Osteocyte (in vitro differentiated cells): ENCODE results near the gene SNX24. TPM values are rescaled to one million over a fixed set of nuclear protein-coding genes. Genes with fewer than 3 reads are reported as not detected.

Source experiments
- DNase-seq: peaks from one replicate; pipeline ENCODE4 v3.0.0; 2021; ENCODE audit warnings: mixed read lengths; ENCODE audit not compliant: unreplicated experiment; ENCODE audit errors: extremely low spot score
- H3K27ac Mint-ChIP-seq: one replicate; pipeline ENCODE4 v1.8.0; 2021; ENCODE audit warnings: mild to moderate bottlenecking, mixed read lengths; ENCODE audit not compliant: unreplicated experiment
- H3K27me3 Mint-ChIP-seq: one replicate; pipeline ENCODE4 v1.8.0; 2021; ENCODE audit warnings: mixed read lengths; ENCODE audit not compliant: unreplicated experiment
- H3K36me3 Mint-ChIP-seq: one replicate; pipeline ENCODE4 v1.8.0; 2021; ENCODE audit warnings: mixed read lengths; ENCODE audit not compliant: unreplicated experiment
- H3K4me1 Mint-ChIP-seq: one replicate; pipeline ENCODE4 v1.8.0; 2021; ENCODE audit warnings: mixed read lengths; ENCODE audit not compliant: unreplicated experiment
- H3K4me3 Mint-ChIP-seq: one replicate; pipeline ENCODE4 v1.8.0; 2021; ENCODE audit warnings: mild to moderate bottlenecking, moderate library complexity, mixed read lengths; ENCODE audit not compliant: unreplicated experiment
- H3K9me3 Mint-ChIP-seq: one replicate; pipeline ENCODE4 v1.8.0; 2021; ENCODE audit warnings: mixed read lengths; ENCODE audit not compliant: unreplicated experiment
- total RNA-seq: library from RNA; stranded (reverse); gene quantifications from 2 replicates; pipeline ENCODE4 v1.2.1, GENCODE V29; 2021
- TF ChIP-seq, protein P1 (sequence below): fragments of 200-600 bp; sonication (generic); IDR thresholded peaks from 2 replicates; pipeline ENCODE4 v1.5.0; 2021; ENCODE audit warnings: antibody characterized with exemption, mild to moderate bottlenecking, moderate library complexity

SNX24 gene
- total RNA-seq, 1 donor from 2014 or later = 7.0 TPM

- TF ChIP-seq, protein P1, sequence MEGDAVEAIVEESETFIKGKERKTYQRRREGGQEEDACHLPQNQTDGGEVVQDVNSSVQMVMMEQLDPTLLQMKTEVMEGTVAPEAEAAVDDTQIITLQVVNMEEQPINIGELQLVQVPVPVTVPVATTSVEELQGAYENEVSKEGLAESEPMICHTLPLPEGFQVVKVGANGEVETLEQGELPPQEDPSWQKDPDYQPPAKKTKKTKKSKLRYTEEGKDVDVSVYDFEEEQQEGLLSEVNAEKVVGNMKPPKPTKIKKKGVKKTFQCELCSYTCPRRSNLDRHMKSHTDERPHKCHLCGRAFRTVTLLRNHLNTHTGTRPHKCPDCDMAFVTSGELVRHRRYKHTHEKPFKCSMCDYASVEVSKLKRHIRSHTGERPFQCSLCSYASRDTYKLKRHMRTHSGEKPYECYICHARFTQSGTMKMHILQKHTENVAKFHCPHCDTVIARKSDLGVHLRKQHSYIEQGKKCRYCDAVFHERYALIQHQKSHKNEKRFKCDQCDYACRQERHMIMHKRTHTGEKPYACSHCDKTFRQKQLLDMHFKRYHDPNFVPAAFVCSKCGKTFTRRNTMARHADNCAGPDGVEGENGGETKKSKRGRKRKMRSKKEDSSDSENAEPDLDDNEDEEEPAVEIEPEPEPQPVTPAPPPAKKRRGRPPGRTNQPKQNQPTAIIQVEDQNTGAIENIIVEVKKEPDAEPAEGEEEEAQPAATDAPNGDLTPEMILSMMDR = no peak
- Mint-ChIP-seq H3K27me3 (no peaks in the 10 kb centered on the region), H3K9me3 (no peaks in the 10 kb centered on the region), H3K27ac (no peak overlapping the region), H3K36me3 (peaks cover 5% of the 10 kb centered on the region), H3K4me1 (peaks cover 3% of the 10 kb centered on the region), H3K4me3 (no peak overlapping the region)
- no peak for DNase-seq
Observed at GRCh38 chr5:122880170-122880689, 34.8 kb downstream of the SNX24 start.

DNA sequence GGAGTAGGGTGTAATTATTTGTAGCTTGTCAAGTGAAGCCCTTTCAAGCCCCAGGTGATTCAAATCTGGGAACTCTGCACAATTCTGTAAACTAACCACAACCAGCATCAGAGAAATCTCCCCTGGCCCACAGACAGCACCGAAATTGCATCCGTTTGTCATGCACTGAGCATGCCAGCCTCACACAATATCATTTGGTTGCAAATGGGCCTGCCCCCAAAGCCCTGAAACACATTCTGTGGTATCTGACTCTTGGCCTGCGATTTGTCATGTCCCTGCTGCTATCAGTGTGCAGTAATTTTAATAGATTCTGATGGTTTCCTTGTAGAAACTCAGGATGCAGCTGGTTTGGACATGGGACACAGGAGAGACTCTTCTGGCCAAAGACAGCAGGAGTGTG is 35.3 kb downstream of the SNX24 start:
- TF ChIP-seq, protein P1 = no peak
- Mint-ChIP-seq H3K27ac (no peak overlapping the region), H3K27me3 (no peaks in the 10 kb centered on the region), H3K36me3 (peaks cover 6% of the 10 kb centered on the region), H3K4me1 (peaks cover 3% of the 10 kb centered on the region), H3K4me3 (no peak overlapping the region), H3K9me3 (no peaks in the 10 kb centered on the region)
- no peak for DNase-seq

GRCh38 chr5:122882831-122883230 is 37.4 kb downstream of the SNX24 start:
- no peak overlapping the region for H3K4me3 Mint-ChIP-seq
- H3K36me3 Mint-ChIP-seq = peaks cover 7% of the 10 kb centered on the region
- TF ChIP-seq, protein P1 = no peak
- no peak overlapping the region for H3K27ac Mint-ChIP-seq
- peaks cover 5% of the 10 kb centered on the region for H3K9me3 Mint-ChIP-seq
- H3K27me3 Mint-ChIP-seq = no peaks in the 10 kb centered on the region
- no peak for DNase-seq
- peaks cover 3% of the 10 kb centered on the region for H3K4me1 Mint-ChIP-seq

- Mint-ChIP-seq H3K9me3 (peaks cover 10% of the 10 kb centered on the region), H3K27ac (no peak overlapping the region), H3K4me1 (peaks cover 3% of the 10 kb centered on the region), H3K4me3 (no peak overlapping the region), H3K27me3 (no peaks in the 10 kb centered on the region), H3K36me3 (peaks cover 2% of the 10 kb centered on the region)
- no peak for DNase-seq
- TF ChIP-seq, protein P1 = no peak
Observed at GRCh38 chr5:122885045-122885517, 39.7 kb downstream of the SNX24 start.

GRCh38 chr5:122885891-122886290 is 40.5 kb downstream of the SNX24 start:
- Mint-ChIP-seq H3K4me1 (peaks cover 3% of the 10 kb centered on the region), H3K9me3 (peaks cover 10% of the 10 kb centered on the region), H3K4me3 (no peak overlapping the region), H3K27ac (no peak overlapping the region), H3K36me3 (peaks cover 2% of the 10 kb centered on the region), H3K27me3 (no peaks in the 10 kb centered on the region)
- DNase-seq = no peak
- TF ChIP-seq, protein P1 = no peak
